Body of pancreas (tissue), 4 donors: ENCODE measurements around the gene MAD1L1. TPM values are rescaled to one million over a fixed set of nuclear protein-coding genes. Genes with fewer than 3 reads are reported as not detected.

Experiments used
- ATAC-seq: fragments of 150-250 bp; one replicate; pipeline ENCODE4 v1.9.1; 2016
- DNase-seq, 4 donors: peaks; one replicate each; pipeline ENCODE4 v3.0.0-alpha.2; 2019
- H3K27ac ChIP-seq, 4 donors: fragments of 200-600 bp; sonication (generic); 1 replicate in 3 of 4; 2 replicates in 1 of 4; pipeline versions ENCODE4 v1.5.1 to v1.6.1; 2016 to 2019; ENCODE audit warnings: mild to moderate bottlenecking in 1 of 4, mixed read lengths in 1 of 4, moderate library complexity in 1 of 4
- H3K27me3 ChIP-seq, 2 donors: fragments of 200-600 bp; sonication (generic); one replicate each; pipeline ENCODE4 v1.6.0; 2016; ENCODE audit warnings: mild to moderate bottlenecking in 1 of 2
- H3K36me3 ChIP-seq, 2 donors: fragments of 200-600 bp; sonication (generic); replicated peaks in 1 of 2; 2 replicates each; pipeline ENCODE4 v1.5.1; 2016; ENCODE audit warnings: low read depth in 2 of 2; ENCODE audit not compliant: insufficient read depth in 1 of 2
- H3K4me1 ChIP-seq: fragments of 200-600 bp; sonication (generic); one replicate; pipeline ENCODE4 v1.6.0; 2016
- H3K4me3 ChIP-seq, 2 donors: fragments of 200-600 bp; sonication (generic); 1 replicate in 1 of 2; 2 replicates in 1 of 2; pipeline ENCODE4 v1.5.1; 2016 to 2019
- H3K9me3 ChIP-seq, 3 donors: fragments of 200-600 bp; sonication (generic); 1 replicate in 2 of 3; 2 replicates in 1 of 3; pipeline ENCODE4 v1.5.1; 2016
- POLR2A ChIP-seq, 3 donors: fragments of 450-650 bp; IDR thresholded peaks; one replicate each; pipeline ENCODE4 v1.6.1; 2016; ENCODE audit warnings: antibody characterized with exemption in 3 of 3, mild to moderate bottlenecking in 2 of 3
- WGBS, 2 donors: methylation state at CpG; one replicate each; pipeline ENCODE4 v1.1.5; 2017; 5-methylcytosine and 5-hydroxymethylcytosine counted together
- intact Hi-C: fragments of 100-400 bp; cut with DNase I; formaldehyde crosslinking; loops from one replicate; pipeline ENCODE4 v1.15.1; 2023
- total RNA-seq, 2 donors: library from RNA; depleted of rRNA; stranded (reverse); fragments of >200 nt; gene quantifications; one replicate each; pipeline ENCODE4 v1.1.0, GENCODE V29; 2016
- TF ChIP-seq, protein P1 (sequence below), 7 experiments: fragments of 450-650 bp in 4 of 7; fragments of 200-600 bp in 3 of 7; sonication (generic) in 3 of 7; IDR thresholded peaks; one replicate each; pipeline ENCODE4 v1.5.1; 2016 to 2019; ENCODE audit warnings: antibody characterized with exemption in 7 of 7

Gene MAD1L1
- total RNA-seq, 2 donors from 2014 or later: 14.0 to 66.9 TPM

DNA sequence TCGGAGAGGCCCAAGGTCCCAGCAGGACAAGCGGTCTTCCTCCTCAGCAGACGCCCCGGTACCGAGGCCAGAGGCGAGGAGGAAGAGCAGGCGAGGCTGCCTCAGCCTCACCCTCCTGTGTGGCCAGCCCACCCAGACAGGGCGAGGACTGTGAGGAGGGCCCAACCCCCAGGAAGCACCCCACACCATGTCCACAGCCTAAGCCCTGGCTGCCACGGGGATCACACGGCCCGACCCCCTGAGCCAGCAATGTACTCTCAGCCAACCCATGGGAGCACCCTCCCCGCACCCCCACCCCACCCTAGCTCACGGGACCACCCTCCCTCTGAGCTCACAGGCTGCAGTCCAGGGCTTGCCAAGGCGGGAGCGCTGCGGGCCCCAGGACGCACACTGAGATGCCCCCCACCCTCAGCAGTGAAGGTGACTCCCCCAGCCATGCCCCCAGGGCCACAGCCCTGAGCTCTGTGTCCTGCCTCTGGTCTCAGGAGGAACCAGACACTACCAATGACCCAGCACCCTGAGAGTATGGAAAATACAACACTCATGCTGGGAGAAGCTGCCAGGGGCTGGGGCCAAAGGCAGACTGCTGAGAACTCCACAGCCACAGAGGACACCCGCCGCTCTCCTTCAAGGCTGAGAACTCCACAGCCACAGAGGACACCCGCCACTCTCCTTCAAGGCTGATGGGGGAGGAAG, 93.6 kb downstream of the MAD1L1 start:
- TF ChIP-seq POLR2A (IDR thresholded peaks at IDR 0.05): no peak
- TF ChIP-seq, protein P1, sequence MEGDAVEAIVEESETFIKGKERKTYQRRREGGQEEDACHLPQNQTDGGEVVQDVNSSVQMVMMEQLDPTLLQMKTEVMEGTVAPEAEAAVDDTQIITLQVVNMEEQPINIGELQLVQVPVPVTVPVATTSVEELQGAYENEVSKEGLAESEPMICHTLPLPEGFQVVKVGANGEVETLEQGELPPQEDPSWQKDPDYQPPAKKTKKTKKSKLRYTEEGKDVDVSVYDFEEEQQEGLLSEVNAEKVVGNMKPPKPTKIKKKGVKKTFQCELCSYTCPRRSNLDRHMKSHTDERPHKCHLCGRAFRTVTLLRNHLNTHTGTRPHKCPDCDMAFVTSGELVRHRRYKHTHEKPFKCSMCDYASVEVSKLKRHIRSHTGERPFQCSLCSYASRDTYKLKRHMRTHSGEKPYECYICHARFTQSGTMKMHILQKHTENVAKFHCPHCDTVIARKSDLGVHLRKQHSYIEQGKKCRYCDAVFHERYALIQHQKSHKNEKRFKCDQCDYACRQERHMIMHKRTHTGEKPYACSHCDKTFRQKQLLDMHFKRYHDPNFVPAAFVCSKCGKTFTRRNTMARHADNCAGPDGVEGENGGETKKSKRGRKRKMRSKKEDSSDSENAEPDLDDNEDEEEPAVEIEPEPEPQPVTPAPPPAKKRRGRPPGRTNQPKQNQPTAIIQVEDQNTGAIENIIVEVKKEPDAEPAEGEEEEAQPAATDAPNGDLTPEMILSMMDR (IDR thresholded peaks at IDR 0.05): no peak
- Histone ChIP-seq H3K9me3 (no peaks in the 10 kb centered on the region), H3K27me3 (no peaks in the 10 kb centered on the region), H3K4me1 (no peaks in the 10 kb centered on the region), H3K27ac (no peak overlapping the region), H3K4me3 (no peak overlapping the region), H3K36me3 (no peaks in the 10 kb centered on the region)
- ATAC-seq (no peak), DNase-seq (no peak)
- 82 to 96% methylated on average over 4 to 19 of the region's 20 CpGs for WGBS, 2 donors
- intact Hi-C loops: no loop called here

GRCh38 chr7:2138146-2138765, 94.5 kb downstream of the MAD1L1 start:
- intact Hi-C loops: no loop called here
- DNase-seq: no peak
- 71 to 88% methylated on average over 13 to 17 of the region's 17 CpGs for WGBS, 2 donors

GRCh38 chr7:2134740-2135139, 98.0 kb downstream of the MAD1L1 start:
- TF ChIP-seq POLR2A (IDR thresholded peaks at IDR 0.05): no peak
- TF ChIP-seq, protein P1 (IDR thresholded peaks at IDR 0.05): no peak
- H3K27ac ChIP-seq: no peak overlapping the region
- H3K4me1 ChIP-seq: peaks cover 3% of the 10 kb centered on the region
- 89 to 91% methylated on average over 5 of the region's 5 CpGs for whole genome bisulfite sequencing, 2 donors
- no peaks in the 10 kb centered on the region for H3K36me3 ChIP-seq
- DNase-seq (no peak), ATAC-seq (no peak)
- H3K27me3 ChIP-seq: no peaks in the 10 kb centered on the region
- intact Hi-C loops: no loop called here
- no peaks in the 10 kb centered on the region for H3K9me3 ChIP-seq
- H3K4me3 ChIP-seq: no peak overlapping the region

More at GRCh38 chr7:2138146-2138765, 94.5 kb downstream of the MAD1L1 start:
- H3K4me1 ChIP-seq: no peaks in the 10 kb centered on the region
- no peak overlapping the region for H3K4me3 ChIP-seq
- H3K36me3 ChIP-seq: no peaks in the 10 kb centered on the region
- no peak for TF ChIP-seq POLR2A (IDR thresholded peaks at IDR 0.05)
- TF ChIP-seq, protein P1 (IDR thresholded peaks at IDR 0.05): no peak
- H3K27me3 ChIP-seq: no peaks in the 10 kb centered on the region
- no peak overlapping the region for H3K27ac ChIP-seq
- H3K9me3 ChIP-seq: no peaks in the 10 kb centered on the region
- ATAC-seq: no peak

DNA sequence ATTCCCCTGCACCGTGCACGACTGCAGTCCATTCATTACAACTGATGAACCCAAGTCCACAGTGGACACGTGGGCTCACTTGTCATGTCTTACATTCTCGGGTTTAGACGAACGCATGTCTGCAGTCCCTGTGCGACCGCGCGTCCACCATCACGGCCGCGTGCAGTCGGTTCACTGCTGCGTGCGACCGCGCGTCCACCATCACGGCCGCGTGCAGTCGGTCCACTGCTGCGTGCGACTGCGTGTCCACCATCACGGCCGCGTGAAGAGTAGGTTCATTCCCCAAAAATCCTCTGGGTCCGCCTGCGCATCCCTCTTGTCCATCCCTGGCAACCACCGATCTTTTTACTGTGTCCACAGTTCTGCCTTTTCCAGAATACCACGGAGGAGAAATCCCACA, 100.5 kb downstream of the MAD1L1 start:
- Histone ChIP-seq H3K4me3 (no peak overlapping the region), H3K27me3 (no peaks in the 10 kb centered on the region), H3K27ac (no peak overlapping the region), H3K4me1 (peaks cover 6% of the 10 kb centered on the region), H3K36me3 (no peaks in the 10 kb centered on the region), H3K9me3 (no peaks in the 10 kb centered on the region)
- WGBS, 2 donors: 94 to 97% methylated on average over 33 of the region's 33 CpGs
- intact Hi-C loops: no loop called here
- no peak for ATAC-seq
- DNase-seq: no peak
- TF ChIP-seq, protein P1 (IDR thresholded peaks at IDR 0.05): no peak
- TF ChIP-seq POLR2A (IDR thresholded peaks at IDR 0.05): no peak
